GM23338 (cell line): Measurements from ENCODE around the gene LIFR. TPM values are rescaled to one million over a fixed set of nuclear protein-coding genes. Genes with fewer than 3 reads are reported as not detected.
A peak's percentile ranks its signal among the peaks of the same experiment; 100 is the strongest.

Experiments
- ATAC-seq: fragments of 200-7000 bp; cut with Tn5 transposase; 3 replicates; pipeline ENCODE4 v1.9.1; 2020
- DNase-seq: peaks from one replicate; pipeline ENCODE4 v3.0.0-alpha.2; 2015; ENCODE audit warnings: low spot score
- H2AFZ ChIP-seq: fragments of 200-600 bp; sonication (generic); 2 replicates; pipeline ENCODE4 v1.8.0; 2016; ENCODE audit warnings: antibody characterized with exemption, mild to moderate bottlenecking, moderate library complexity
- H3F3A ChIP-seq: fragments of 200-600 bp; sonication (generic); replicated peaks from 2 replicates; pipeline ENCODE4 v1.8.0; 2017; ENCODE audit warnings: antibody characterized with exemption, mixed run types, low read depth
- H3K27ac ChIP-seq: fragments of 200-600 bp; sonication (generic); 2 replicates; pipeline ENCODE4 v1.6.1; 2016; ENCODE audit warnings: low read depth
- H3K27me3 ChIP-seq: fragments of 200-600 bp; sonication (generic); 2 replicates; pipeline ENCODE4 v1.8.0; 2016; ENCODE audit warnings: mild to moderate bottlenecking, mixed run types, moderate library complexity; ENCODE audit not compliant: insufficient read depth
- H3K36me3 ChIP-seq: fragments of 200-600 bp; sonication (generic); 2 replicates; pipeline ENCODE4 v1.8.0; 2016; ENCODE audit warnings: mild to moderate bottlenecking; ENCODE audit not compliant: insufficient read depth
- H3K4me1 ChIP-seq: fragments of 200-600 bp; sonication (generic); 2 replicates; pipeline ENCODE4 v1.8.0; 2016; ENCODE audit warnings: mild to moderate bottlenecking, moderate library complexity; ENCODE audit not compliant: insufficient read depth
- H3K4me2 ChIP-seq: fragments of 200-600 bp; sonication (generic); 2 replicates; pipeline ENCODE4 v1.7.1; 2017; ENCODE audit warnings: mixed run types
- H3K4me3 ChIP-seq: fragments of 200-600 bp; sonication (generic); 2 replicates; pipeline ENCODE4 v1.6.1; 2016; ENCODE audit warnings: mixed run types
- H3K79me2 ChIP-seq: fragments of 200-600 bp; sonication (generic); replicated peaks from 2 replicates; pipeline ENCODE4 v1.8.0; 2017; ENCODE audit warnings: mild to moderate bottlenecking; ENCODE audit not compliant: insufficient read depth
- H3K9me2 ChIP-seq: fragments of 200-600 bp; sonication (generic); 2 replicates; pipeline ENCODE4 v1.8.0; 2017; ENCODE audit not compliant: insufficient read depth
- H4K20me1 ChIP-seq: fragments of 200-600 bp; sonication (generic); replicated peaks from 2 replicates; pipeline ENCODE4 v1.8.0; 2017; ENCODE audit warnings: mild to moderate bottlenecking; ENCODE audit not compliant: insufficient read depth
- H3K27ac Mint-ChIP-seq: 2 replicates; pipeline ENCODE4 v1.8.0; 2020; ENCODE audit warnings: inconsistent platforms, mild to moderate bottlenecking, moderate library complexity, mixed read lengths
- H3K27me3 Mint-ChIP-seq: 3 replicates; pipeline ENCODE4 v1.8.0; 2022; ENCODE audit warnings: low read depth, mild to moderate bottlenecking, moderate library complexity, mixed read lengths, inconsistent platforms; ENCODE audit not compliant: insufficient read depth, poor library complexity
- H3K36me3 Mint-ChIP-seq: 3 replicates; pipeline ENCODE4 v1.8.0; 2021; ENCODE audit warnings: low read depth, mild to moderate bottlenecking, inconsistent platforms, moderate library complexity, mixed read lengths
- H3K4me1 Mint-ChIP-seq: 3 replicates; pipeline ENCODE4 v1.8.0; 2020; ENCODE audit warnings: mild to moderate bottlenecking, inconsistent platforms, mixed read lengths
- H3K4me3 Mint-ChIP-seq: 3 replicates; pipeline ENCODE4 v1.8.0; 2021; ENCODE audit warnings: moderate library complexity, mild to moderate bottlenecking, inconsistent platforms, mixed read lengths
- H3K9me3 Mint-ChIP-seq: 3 replicates; pipeline ENCODE4 v1.8.0; 2020; ENCODE audit warnings: moderate library complexity, mild to moderate bottlenecking, inconsistent platforms, mixed read lengths
- CREB1 ChIP-seq: fragments of 250-450 bp; sonication (Bioruptor Pico); IDR thresholded peaks from 2 replicates; pipeline ENCODE4 v1.5.0; 2020; ENCODE audit warnings: low read depth, mild to moderate bottlenecking, moderate library complexity
- CTCF ChIP-seq, 2 experiments: fragments of 200-600 bp in 1 of 2; sonication (generic) in 1 of 2; conservative IDR thresholded peaks; 2 replicates each; pipeline versions ENCODE4 v1.5.1 to v1.6.1; 2016 to 2017; ENCODE audit warnings: antibody characterized with exemption in 2 of 2, low read depth in 2 of 2, mild to moderate bottlenecking in 2 of 2, moderate library complexity in 1 of 2
- EZH2 ChIP-seq: fragments of 200-600 bp; sonication (generic); IDR thresholded peaks from one replicate; pipeline ENCODE4 v1.8.0; 2017; ENCODE audit warnings: antibody characterized with exemption, mild to moderate bottlenecking, low read depth; ENCODE audit not compliant: unreplicated experiment
- EZH2phosphoT487 ChIP-seq: fragments of 200-600 bp; sonication (generic); IDR thresholded peaks from one replicate; pipeline ENCODE4 v1.8.1; 2018; ENCODE audit warnings: antibody characterized with exemption; ENCODE audit not compliant: unreplicated experiment
- JUNB ChIP-seq: IDR thresholded peaks from one replicate; pipeline ENCODE4 v1.6.1; 2016; ENCODE audit warnings: antibody characterized with exemption; ENCODE audit not compliant: unreplicated experiment
- NANOG ChIP-seq: IDR thresholded peaks from 2 replicates; pipeline ENCODE4 v1.6.1; 2016; ENCODE audit warnings: antibody characterized with exemption, borderline replicate concordance
- POLR2AphosphoS5 ChIP-seq: IDR thresholded peaks from 2 replicates; pipeline ENCODE4 v1.6.1; 2016; ENCODE audit warnings: antibody characterized with exemption, low read depth
- STAT1 ChIP-seq: IDR thresholded peaks from one replicate; pipeline ENCODE4 v1.6.1; 2016; ENCODE audit warnings: antibody characterized with exemption; ENCODE audit not compliant: unreplicated experiment
- ZNF114 ChIP-seq: fragments of 250-450 bp; sonication (Bioruptor Pico); IDR thresholded peaks from 2 replicates; pipeline ENCODE4 v1.5.0; 2020; ENCODE audit warnings: mild to moderate bottlenecking, moderate library complexity
- ZNF331 ChIP-seq: fragments of 250-450 bp; sonication (Bioruptor Pico); IDR thresholded peaks from 2 replicates; pipeline ENCODE4 v1.5.0; 2020; ENCODE audit warnings: low read depth, mild to moderate bottlenecking, moderate library complexity
- polyA plus RNA-seq: library from polyadenylated mRNA; unstranded; fragments of >200 nt; fragmentation: Nextera tagmentation; extraction: Ambion mirVana; gene quantifications from 2 replicates; pipeline ENCODE4 v1.2.1, GENCODE V29; 2016
- total RNA-seq: library from RNA; depleted of rRNA; stranded (reverse); fragments of >200 nt; shearing (Covaris generic); gene quantifications from 2 replicates; pipeline ENCODE4 v1.2.3, GENCODE V29; 2014
- TF ChIP-seq, protein P1 (sequence below): IDR thresholded peaks from one replicate; pipeline ENCODE4 v1.6.1; 2018; ENCODE audit warnings: antibody characterized with exemption; ENCODE audit not compliant: unreplicated experiment

The LIFR gene
- total and polyA plus RNA-seq, 2 experiments from 2014 or later = 11.0 to 25.2 TPM

DNA sequence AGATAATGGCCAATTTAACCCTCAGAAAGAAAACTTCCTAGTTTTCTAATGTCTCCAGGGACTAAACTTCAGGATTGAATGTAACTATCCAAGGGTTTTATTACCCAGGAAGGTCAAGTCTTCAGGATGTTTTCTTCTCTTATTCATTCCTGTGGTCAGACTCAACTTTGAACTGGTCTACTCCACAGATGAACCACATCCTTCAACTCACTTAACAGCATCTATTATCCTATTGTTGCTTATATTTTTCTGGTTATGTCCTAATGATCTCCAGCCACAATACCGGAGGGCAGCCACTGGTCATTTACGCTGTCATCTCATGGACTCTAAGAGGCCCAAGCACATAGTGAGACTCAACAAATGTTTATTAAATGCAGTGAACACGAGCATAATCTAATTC is 47.2 kb upstream of the LIFR start:
- Histone ChIP-seq H3K27me3 (no peaks in the 10 kb centered on the region), H3K79me2 (no peaks in the 10 kb centered on the region), H3K36me3 (no peaks in the 10 kb centered on the region), H2AFZ (no peak overlapping the region), H3K4me3 (no peak overlapping the region), H3F3A (no peaks in the 10 kb centered on the region), H3K4me2 (no peak overlapping the region), H3K4me1 (peaks cover 14% of the 10 kb centered on the region; the same call in 1 of the 2 replicates), H4K20me1 (no peaks in the 10 kb centered on the region), H3K27ac (no peak overlapping the region), H3K9me2 (peaks cover 32% of the 10 kb centered on the region)
- Mint-ChIP-seq H3K4me1 (peaks cover 28% of the 10 kb centered on the region), H3K4me3 (no peak overlapping the region), H3K36me3 (no peaks in the 10 kb centered on the region), H3K27ac (no peak overlapping the region), H3K27me3 (peaks cover 2% of the 10 kb centered on the region), H3K9me3 (no peaks in the 10 kb centered on the region)
- DNase-seq = no peak
- no peak for ATAC-seq
- TF ChIP-seq ZNF331 (CRISPR knock-in tag) = no peak
- TF ChIP-seq CREB1 (CRISPR knock-in tag) = no peak
- TF ChIP-seq, protein P1, sequence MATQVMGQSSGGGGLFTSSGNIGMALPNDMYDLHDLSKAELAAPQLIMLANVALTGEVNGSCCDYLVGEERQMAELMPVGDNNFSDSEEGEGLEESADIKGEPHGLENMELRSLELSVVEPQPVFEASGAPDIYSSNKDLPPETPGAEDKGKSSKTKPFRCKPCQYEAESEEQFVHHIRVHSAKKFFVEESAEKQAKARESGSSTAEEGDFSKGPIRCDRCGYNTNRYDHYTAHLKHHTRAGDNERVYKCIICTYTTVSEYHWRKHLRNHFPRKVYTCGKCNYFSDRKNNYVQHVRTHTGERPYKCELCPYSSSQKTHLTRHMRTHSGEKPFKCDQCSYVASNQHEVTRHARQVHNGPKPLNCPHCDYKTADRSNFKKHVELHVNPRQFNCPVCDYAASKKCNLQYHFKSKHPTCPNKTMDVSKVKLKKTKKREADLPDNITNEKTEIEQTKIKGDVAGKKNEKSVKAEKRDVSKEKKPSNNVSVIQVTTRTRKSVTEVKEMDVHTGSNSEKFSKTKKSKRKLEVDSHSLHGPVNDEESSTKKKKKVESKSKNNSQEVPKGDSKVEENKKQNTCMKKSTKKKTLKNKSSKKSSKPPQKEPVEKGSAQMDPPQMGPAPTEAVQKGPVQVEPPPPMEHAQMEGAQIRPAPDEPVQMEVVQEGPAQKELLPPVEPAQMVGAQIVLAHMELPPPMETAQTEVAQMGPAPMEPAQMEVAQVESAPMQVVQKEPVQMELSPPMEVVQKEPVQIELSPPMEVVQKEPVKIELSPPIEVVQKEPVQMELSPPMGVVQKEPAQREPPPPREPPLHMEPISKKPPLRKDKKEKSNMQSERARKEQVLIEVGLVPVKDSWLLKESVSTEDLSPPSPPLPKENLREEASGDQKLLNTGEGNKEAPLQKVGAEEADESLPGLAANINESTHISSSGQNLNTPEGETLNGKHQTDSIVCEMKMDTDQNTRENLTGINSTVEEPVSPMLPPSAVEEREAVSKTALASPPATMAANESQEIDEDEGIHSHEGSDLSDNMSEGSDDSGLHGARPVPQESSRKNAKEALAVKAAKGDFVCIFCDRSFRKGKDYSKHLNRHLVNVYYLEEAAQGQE = no peak
- TF ChIP-seq NANOG = no peak
- no peak for TF ChIP-seq CTCF (conservative IDR thresholded peaks at IDR 0.05; ENCODE audit: low read depth in 2 of 2)
- TF ChIP-seq JUNB = no peak
- no peak for TF ChIP-seq ZNF114 (CRISPR knock-in tag)
- no peak for TF ChIP-seq EZH2phosphoT487
- no peak for TF ChIP-seq POLR2AphosphoS5

- Histone ChIP-seq H3K27ac (no peak overlapping the region; the same call in 1 of the 2 replicates), H3K36me3 (no peaks in the 10 kb centered on the region), H3K9me2 (peaks cover 32% of the 10 kb centered on the region), H3K27me3 (no peaks in the 10 kb centered on the region), H2AFZ (peak overlapping the region; percentile 65; the same call in 1 of the 2 replicates), H4K20me1 (no peaks in the 10 kb centered on the region), H3K79me2 (no peaks in the 10 kb centered on the region), H3K4me2 (no peak overlapping the region), H3K4me3 (no peak overlapping the region), H3F3A (no peaks in the 10 kb centered on the region), H3K4me1 (peaks cover 14% of the 10 kb centered on the region; the same call in 1 of the 2 replicates)
- ATAC-seq (no peak), DNase-seq (peak; percentile 11)
- H3K27ac Mint-ChIP-seq = no peak overlapping the region
- no peaks in the 10 kb centered on the region for H3K9me3 Mint-ChIP-seq
- H3K27me3 Mint-ChIP-seq = peaks cover 2% of the 10 kb centered on the region
- H3K36me3 Mint-ChIP-seq = no peaks in the 10 kb centered on the region
- H3K4me1 Mint-ChIP-seq = peaks cover 28% of the 10 kb centered on the region
- no peak overlapping the region for H3K4me3 Mint-ChIP-seq
- TF ChIP-seq NANOG = no peak
- no peak for TF ChIP-seq EZH2
- TF ChIP-seq POLR2AphosphoS5 = no peak
- no peak for TF ChIP-seq STAT1
- no peak for TF ChIP-seq ZNF114 (CRISPR knock-in tag)
- TF ChIP-seq, protein P1 = no peak
- no peak for TF ChIP-seq JUNB
- no peak for TF ChIP-seq EZH2phosphoT487
- TF ChIP-seq CTCF (conservative IDR thresholded peaks at IDR 0.05; ENCODE audit: low read depth in 2 of 2) = no peak
- TF ChIP-seq ZNF331 (CRISPR knock-in tag) = no peak
Observed at GRCh38 chr5:38602641-38603040, 46.2 kb upstream of the LIFR start.
